Lower leg skin (tissue), 3 donors: ENCODE measurements around the gene CORO1C.

Experiments
- CTCF ChIP-seq, 3 donors: fragments of 450-650 bp; IDR thresholded peaks; one replicate each; pipeline ENCODE4 v1.5.1; 2016; ENCODE audit warnings: antibody characterized with exemption in 3 of 3, mild to moderate bottlenecking in 3 of 3, moderate library complexity in 2 of 3
- POLR2A ChIP-seq, 2 donors: fragments of 450-650 bp; IDR thresholded peaks; one replicate each; pipeline ENCODE4 v1.6.1; 2016 to 2017; ENCODE audit warnings: antibody characterized with exemption in 2 of 2, mild to moderate bottlenecking in 1 of 2, moderate library complexity in 1 of 2

GRCh38 chr12:108599541-108599940 lies 131.8 kb downstream of the CORO1C start:
- TF ChIP-seq CTCF (IDR thresholded peaks at IDR 0.05) = no peak
- TF ChIP-seq POLR2A (IDR thresholded peaks at IDR 0.05) = no peak
